ENCODE measurements around the gene TMEM235.

The TMEM235 gene

DNA sequence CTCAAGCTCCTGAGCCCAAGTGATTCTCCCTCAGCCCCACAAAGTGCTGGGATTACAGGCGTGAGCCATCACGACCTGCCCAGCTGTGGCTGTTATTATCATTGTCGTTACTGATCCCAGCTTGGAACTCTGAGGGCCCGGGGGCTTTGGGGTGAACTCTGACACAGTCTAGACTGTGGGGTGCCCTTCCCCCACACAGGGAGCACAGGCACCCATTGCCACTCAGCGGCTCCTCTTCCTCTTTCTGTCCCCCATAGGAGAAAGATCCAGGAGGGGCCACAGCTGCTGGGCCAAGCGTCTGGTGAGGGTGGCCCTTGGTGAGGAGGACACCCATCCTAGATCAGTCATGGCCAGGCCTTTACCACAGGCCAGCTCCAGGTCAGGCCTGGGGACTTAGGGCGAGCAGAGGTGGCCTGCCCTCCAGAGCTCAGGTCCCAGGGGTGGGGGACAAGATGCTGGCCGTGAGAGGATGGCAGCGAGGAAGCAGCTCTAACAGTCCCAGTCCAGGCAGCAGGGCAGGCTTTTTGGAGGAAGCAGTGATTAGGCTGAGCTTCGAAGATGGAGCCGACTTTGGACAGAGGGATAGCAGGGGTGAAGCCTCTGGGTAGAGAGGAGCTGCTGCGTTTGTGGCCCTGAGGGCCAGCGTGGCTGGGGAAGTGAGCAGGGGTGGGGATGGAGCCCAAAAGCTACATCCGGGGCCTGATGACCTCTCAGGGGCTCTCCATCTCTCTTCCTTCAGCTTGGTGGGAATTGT is 24.7 kb downstream of the TMEM235 start:
- no peak overlapping the region for H3K4me3 ChIP-seq (ENCODE audit: insufficient read depth, low read depth, low read length)
- H3K4me1 ChIP-seq (ENCODE audit: control insufficient read depth, insufficient read depth, low read length) = peaks cover 27% of the 10 kb centered on the region
- WGBS, 2 experiments = 85 to 86% methylated on average over 14 of the region's 14 CpGs
- H3K9me3 ChIP-seq (ENCODE audit: control insufficient read depth, low read length) = no peaks in the 10 kb centered on the region
- H3K36me3 ChIP-seq (ENCODE audit: control insufficient read depth, insufficient read depth, low read length) = no peaks in the 10 kb centered on the region
- no peaks in the 10 kb centered on the region for H3K27me3 ChIP-seq (ENCODE audit: control insufficient read depth, insufficient read depth, low read length, poor library complexity, severe bottlenecking)
- H3K27ac ChIP-seq (ENCODE audit: insufficient read depth, low read depth, low read length, poor library complexity, severe bottlenecking) = no peak overlapping the region

DNA sequence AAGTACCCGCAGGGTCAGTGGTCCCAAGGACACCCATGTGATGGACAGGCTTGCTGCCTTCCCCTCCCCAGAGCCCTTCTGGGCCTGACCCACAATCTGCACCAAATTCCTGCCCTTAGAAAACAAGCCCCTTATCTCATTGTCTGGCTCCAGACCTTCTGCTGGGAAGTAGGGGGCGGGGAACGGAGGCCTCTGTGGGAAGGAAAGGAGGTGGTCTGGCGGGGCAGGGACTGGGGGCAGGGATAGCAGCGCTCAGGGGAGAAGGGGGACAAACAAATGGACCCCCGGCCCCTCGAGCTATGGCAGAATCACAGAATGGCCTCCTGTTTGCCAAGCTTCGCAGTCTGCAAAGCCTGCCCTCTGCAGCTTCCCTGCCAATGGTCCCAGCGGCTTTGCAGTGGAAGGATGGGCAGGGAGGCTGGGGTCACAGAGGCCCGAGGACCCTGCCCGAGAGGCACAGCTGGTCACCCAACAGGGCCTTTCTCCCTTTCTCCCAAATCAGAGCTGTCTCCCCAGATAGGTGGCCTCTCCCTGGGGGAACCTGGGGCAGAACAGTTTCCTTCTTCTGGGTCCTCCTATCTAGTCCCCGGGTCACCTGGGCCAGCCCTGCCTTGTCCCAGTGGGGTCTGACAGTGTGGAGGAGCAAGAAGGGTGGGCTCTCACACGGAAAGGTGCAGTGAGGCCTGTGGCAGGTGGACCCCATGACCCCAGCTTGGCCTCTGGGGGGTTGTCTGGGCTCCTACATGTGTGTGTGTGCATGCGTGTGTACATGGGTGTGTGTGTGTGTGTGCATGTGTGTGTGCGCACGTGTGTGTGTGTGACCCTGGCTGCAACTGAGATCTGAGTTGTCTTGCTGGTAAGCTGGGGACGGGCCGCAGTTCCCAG is 25.5 kb downstream of the TMEM235 start:
- WGBS, 2 experiments = 52 to 59% methylated on average over 18 of the region's 18 CpGs
- no peak overlapping the region for H3K4me3 ChIP-seq (ENCODE audit: insufficient read depth, low read depth, low read length)
- no peaks in the 10 kb centered on the region for H3K36me3 ChIP-seq (ENCODE audit: control insufficient read depth, insufficient read depth, low read length)
- H3K9me3 ChIP-seq (ENCODE audit: control insufficient read depth, low read length) = no peaks in the 10 kb centered on the region
- no peaks in the 10 kb centered on the region for H3K27me3 ChIP-seq (ENCODE audit: control insufficient read depth, insufficient read depth, low read length, poor library complexity, severe bottlenecking)
- peaks cover 27% of the 10 kb centered on the region for H3K4me1 ChIP-seq (ENCODE audit: control insufficient read depth, insufficient read depth, low read length)
- H3K27ac ChIP-seq (ENCODE audit: insufficient read depth, low read depth, low read length, poor library complexity, severe bottlenecking) = no peak overlapping the region

DNA sequence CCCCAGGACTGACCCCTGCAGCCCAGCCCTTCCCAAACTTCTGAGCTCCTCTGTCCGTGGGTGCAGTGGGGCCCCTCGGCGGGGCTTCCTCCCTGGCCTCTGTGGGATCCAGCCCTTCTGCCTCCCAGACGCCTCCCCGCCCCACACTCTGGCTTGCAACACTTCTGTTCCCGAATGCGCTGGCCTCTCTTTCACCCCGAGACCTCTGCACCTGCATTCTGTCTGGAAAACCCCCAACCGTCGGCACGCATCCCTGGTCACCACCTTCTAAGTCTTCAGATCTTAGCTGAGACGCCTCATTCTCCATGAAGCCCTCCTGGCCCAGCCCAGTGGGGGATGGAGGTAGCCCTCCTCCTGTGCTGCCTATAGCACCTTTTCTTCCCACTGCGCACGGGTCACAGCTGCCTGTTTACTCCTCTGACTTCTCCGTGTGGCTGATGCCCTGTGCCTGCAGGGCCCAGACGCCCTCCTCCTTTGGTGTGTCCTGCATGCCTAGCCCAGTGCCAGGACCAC is 26.4 kb downstream of the TMEM235 start:
- no peaks in the 10 kb centered on the region for H3K36me3 ChIP-seq (ENCODE audit: control insufficient read depth, insufficient read depth, low read length)
- no peaks in the 10 kb centered on the region for H3K27me3 ChIP-seq (ENCODE audit: control insufficient read depth, insufficient read depth, low read length, poor library complexity, severe bottlenecking)
- H3K27ac ChIP-seq (ENCODE audit: insufficient read depth, low read depth, low read length, poor library complexity, severe bottlenecking) = no peak overlapping the region
- no peak overlapping the region for H3K4me3 ChIP-seq (ENCODE audit: insufficient read depth, low read depth, low read length)
- H3K9me3 ChIP-seq (ENCODE audit: control insufficient read depth, low read length) = no peaks in the 10 kb centered on the region
- WGBS, 2 experiments = 57 to 59% methylated on average over 16 of the region's 16 CpGs
- H3K4me1 ChIP-seq (ENCODE audit: control insufficient read depth, insufficient read depth, low read length) = peaks cover 27% of the 10 kb centered on the region

DNA sequence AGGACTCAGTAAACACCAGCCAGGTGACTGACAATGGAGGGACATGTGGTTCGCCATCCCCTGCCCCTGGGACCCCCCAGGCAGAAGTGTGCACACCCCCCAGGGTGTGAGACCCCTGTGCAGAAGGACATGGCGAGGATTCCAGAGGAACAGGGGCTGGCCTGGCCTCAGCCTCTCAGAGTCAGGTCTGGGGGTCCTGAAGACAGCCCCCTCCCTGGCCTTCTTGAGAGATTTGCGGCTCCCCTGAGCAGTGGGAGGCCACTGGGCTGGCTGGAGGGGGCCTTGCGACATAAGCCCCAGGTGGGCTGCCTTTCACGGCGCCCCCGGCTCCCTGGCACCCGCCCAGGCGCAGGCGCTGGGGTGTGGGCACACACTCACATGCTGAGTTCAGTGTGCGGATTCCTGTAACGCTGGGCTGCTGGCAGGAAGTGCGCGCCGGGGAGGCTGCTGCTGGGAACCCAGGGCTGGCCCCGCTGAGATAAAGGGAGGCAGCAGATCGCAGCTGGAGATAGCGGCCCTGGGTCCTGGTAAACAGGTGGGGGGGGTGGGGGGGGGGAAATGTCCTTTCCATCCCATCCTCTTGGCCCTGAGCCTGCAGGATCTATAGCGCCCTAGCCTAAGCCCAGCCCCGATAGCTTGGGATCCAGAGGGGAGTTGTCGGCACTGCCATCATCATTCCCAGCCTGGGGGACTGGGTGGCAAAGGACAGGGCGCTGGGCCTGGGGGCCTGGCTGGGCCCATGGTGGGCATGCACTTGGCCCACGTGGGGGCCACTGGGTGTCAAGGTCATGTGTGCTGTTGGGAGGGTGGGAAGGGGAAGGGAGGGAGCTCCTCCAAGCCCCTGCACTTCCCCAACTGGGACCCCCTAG is 27.1 kb downstream of the TMEM235 start:
- Histone ChIP-seq H3K4me3 (ENCODE audit: insufficient read depth, low read depth, low read length) (no peak overlapping the region), H3K4me1 (ENCODE audit: control insufficient read depth, insufficient read depth, low read length) (peaks cover 27% of the 10 kb centered on the region), H3K27ac (ENCODE audit: insufficient read depth, low read depth, low read length, poor library complexity, severe bottlenecking) (no peak overlapping the region), H3K36me3 (ENCODE audit: control insufficient read depth, insufficient read depth, low read length) (no peaks in the 10 kb centered on the region), H3K27me3 (ENCODE audit: control insufficient read depth, insufficient read depth, low read length, poor library complexity, severe bottlenecking) (no peaks in the 10 kb centered on the region), H3K9me3 (ENCODE audit: control insufficient read depth, low read length) (no peaks in the 10 kb centered on the region)
- 78 to 82% methylated on average over 23 of the region's 23 CpGs for WGBS, 2 experiments

DNA sequence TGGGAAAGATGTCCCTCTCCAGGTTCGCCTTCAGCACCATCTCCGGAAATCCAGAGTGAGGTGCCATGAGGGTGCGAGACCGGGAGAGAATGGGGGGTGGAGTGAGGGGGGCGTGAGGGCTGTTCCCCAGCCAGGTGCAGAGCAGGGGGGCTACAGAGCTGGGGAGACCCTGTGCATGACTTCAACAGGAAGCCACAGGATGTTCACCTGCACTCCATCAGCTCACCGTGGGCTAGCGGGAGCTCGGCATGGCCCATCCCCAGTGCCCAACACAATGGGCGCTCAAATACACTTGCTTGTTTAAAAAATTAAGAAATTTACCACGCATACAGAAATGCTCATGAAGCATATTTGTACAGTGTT is 27.7 kb downstream of the TMEM235 start:
- H3K9me3 ChIP-seq (ENCODE audit: control insufficient read depth, low read length) = no peaks in the 10 kb centered on the region
- no peaks in the 10 kb centered on the region for H3K27me3 ChIP-seq (ENCODE audit: control insufficient read depth, insufficient read depth, low read length, poor library complexity, severe bottlenecking)
- 89 to 94% methylated on average over 9 to 10 of the region's 10 CpGs for WGBS, 2 experiments
- peaks cover 27% of the 10 kb centered on the region for H3K4me1 ChIP-seq (ENCODE audit: control insufficient read depth, insufficient read depth, low read length)
- no peak overlapping the region for H3K4me3 ChIP-seq (ENCODE audit: insufficient read depth, low read depth, low read length)
- no peaks in the 10 kb centered on the region for H3K36me3 ChIP-seq (ENCODE audit: control insufficient read depth, insufficient read depth, low read length)
- H3K27ac ChIP-seq (ENCODE audit: insufficient read depth, low read depth, low read length, poor library complexity, severe bottlenecking) = no peak overlapping the region

DNA sequence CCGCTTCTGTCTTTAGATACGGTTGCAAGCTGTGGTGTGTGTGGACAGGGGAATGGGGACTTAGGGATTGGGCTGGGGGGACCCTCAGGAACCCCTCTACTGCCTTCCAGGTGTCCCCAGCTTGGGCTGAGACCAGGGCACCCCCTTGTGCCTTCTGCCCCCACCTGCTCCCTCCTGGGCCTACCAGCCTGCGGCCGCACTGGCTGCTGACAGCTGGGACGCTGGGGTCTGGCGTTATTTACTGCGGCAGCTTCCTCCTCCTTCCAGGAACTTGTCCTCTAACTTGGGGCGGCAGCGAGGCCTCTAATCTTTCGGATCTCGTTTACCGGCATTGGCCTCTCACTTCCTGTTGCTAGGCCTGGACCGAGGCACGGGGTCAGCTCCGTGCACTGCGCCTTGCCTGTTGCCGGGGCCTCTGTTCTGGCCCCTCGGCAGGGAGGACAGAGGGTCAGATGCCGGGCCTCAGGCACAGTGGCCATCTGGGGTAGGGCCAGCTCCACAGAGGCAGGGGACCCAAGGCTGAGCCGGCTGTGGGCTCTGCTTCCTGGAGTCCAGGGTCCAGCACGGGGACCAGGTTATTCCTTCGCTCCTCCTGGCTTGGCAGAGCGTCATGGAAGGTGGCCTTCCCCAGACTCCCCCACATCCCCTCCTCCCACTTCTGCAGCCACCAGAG is 31.8 kb downstream of the TMEM235 start:
- H3K4me3 ChIP-seq (ENCODE audit: insufficient read depth, low read depth, low read length) = no peak overlapping the region
- WGBS, 2 experiments = 85 to 88% methylated on average over 23 of the region's 23 CpGs
- H3K27me3 ChIP-seq (ENCODE audit: control insufficient read depth, insufficient read depth, low read length, poor library complexity, severe bottlenecking) = peaks cover under 1% of the 10 kb centered on the region
- peaks cover 13% of the 10 kb centered on the region for H3K4me1 ChIP-seq (ENCODE audit: control insufficient read depth, insufficient read depth, low read length)
- H3K9me3 ChIP-seq (ENCODE audit: control insufficient read depth, low read length) = no peaks in the 10 kb centered on the region
- H3K27ac ChIP-seq (ENCODE audit: insufficient read depth, low read depth, low read length, poor library complexity, severe bottlenecking) = no peak overlapping the region
- no peaks in the 10 kb centered on the region for H3K36me3 ChIP-seq (ENCODE audit: control insufficient read depth, insufficient read depth, low read length)

DNA sequence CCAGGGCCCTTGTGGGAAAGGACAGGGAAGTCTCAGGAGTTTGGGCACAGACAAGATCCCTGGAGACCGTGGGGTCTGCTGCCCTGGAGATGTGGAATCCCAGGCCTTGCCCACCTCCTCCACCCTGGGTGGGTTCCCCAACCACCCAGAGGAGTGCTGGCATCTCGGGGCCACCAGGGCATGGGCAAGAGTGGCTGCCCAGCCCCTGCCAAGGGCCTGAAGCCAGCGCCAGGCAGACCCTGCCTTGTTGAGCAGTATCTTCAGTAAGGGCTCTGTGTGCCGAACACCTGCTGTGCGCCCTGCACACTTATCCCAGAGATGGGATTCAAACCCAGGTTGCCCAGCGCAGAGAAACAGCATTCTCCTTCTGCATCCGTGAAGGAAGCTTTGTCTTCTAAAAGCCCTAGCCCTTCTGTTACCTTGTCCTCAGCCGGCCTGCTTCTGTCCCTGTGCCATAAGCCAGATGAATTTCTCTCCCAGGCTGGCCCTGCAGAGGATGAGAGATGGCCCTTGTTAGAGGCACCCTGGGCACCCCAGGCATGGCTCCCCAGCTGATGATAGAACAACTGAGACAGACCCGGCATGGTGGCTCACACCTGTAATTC is 32.4 kb downstream of the TMEM235 start:
- Histone ChIP-seq H3K4me1 (ENCODE audit: control insufficient read depth, insufficient read depth, low read length) (peaks cover 19% of the 10 kb centered on the region), H3K27ac (ENCODE audit: insufficient read depth, low read depth, low read length, poor library complexity, severe bottlenecking) (no peak overlapping the region)
- 91 to 92% methylated on average over 9 of the region's 9 CpGs for WGBS, 2 experiments

DNA sequence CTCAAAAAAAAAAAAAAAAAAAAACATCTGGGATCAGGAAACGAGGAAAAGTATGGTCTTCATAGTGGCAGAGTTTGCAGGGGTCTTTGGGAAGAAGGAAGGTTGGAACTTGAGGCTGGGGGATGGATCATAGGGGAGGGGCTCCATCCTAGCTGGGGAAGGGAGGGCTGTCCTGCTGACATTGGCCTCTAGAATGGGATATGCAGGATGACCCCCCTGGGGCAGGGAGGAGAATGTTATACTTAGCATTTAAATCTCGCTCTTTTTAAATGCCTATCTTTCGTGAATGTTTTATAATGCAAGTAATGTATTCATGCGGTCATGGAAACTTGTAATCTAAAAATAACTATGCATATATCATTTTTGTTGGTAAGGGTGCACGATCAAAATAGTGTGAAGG is 33.2 kb downstream of the TMEM235 start:
- H3K4me3 ChIP-seq (ENCODE audit: insufficient read depth, low read depth, low read length) = no peak overlapping the region
- WGBS, 2 experiments = 78 to 84% methylated on average over 3 to 5 of the region's 5 CpGs
- H3K27ac ChIP-seq (ENCODE audit: insufficient read depth, low read depth, low read length, poor library complexity, severe bottlenecking) = no peak overlapping the region
- H3K4me1 ChIP-seq (ENCODE audit: control insufficient read depth, insufficient read depth, low read length) = peaks cover 26% of the 10 kb centered on the region
- H3K9me3 ChIP-seq (ENCODE audit: control insufficient read depth, low read length) = no peaks in the 10 kb centered on the region
- peaks cover 11% of the 10 kb centered on the region for H3K27me3 ChIP-seq (ENCODE audit: control insufficient read depth, insufficient read depth, low read length, poor library complexity, severe bottlenecking)
- H3K36me3 ChIP-seq (ENCODE audit: control insufficient read depth, insufficient read depth, low read length) = no peaks in the 10 kb centered on the region

More for the DNA sequence above, 32.4 kb downstream of the TMEM235 start:
- Histone ChIP-seq H3K27me3 (ENCODE audit: control insufficient read depth, insufficient read depth, low read length, poor library complexity, severe bottlenecking) (peaks cover 6% of the 10 kb centered on the region), H3K4me3 (ENCODE audit: insufficient read depth, low read depth, low read length) (no peak overlapping the region), H3K36me3 (ENCODE audit: control insufficient read depth, insufficient read depth, low read length) (no peaks in the 10 kb centered on the region), H3K9me3 (ENCODE audit: control insufficient read depth, low read length) (no peaks in the 10 kb centered on the region)

DNA sequence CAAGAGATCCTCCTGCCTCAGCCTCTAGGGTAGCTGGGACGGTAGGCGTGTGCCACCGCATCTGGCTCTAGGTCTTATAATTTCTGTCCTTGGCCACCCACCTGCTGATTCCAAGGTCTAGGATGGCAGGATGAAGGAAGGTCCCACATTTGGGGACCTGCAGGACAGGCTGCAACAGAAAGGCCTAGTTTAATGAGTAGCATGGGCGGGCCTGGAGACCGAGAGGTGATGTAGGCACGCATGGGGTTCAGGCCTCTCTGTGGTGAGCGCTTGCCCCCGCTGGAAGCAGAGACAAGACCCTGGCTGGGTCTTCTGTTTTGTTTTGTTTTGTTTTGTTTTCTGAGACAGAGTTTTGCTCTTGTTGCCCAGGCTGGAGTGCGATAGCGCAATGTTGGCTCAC is 33.7 kb downstream of the TMEM235 start:
- Histone ChIP-seq H3K27ac (ENCODE audit: insufficient read depth, low read depth, low read length, poor library complexity, severe bottlenecking) (no peak overlapping the region), H3K9me3 (ENCODE audit: control insufficient read depth, low read length) (no peaks in the 10 kb centered on the region), H3K4me3 (ENCODE audit: insufficient read depth, low read depth, low read length) (no peak overlapping the region), H3K36me3 (ENCODE audit: control insufficient read depth, insufficient read depth, low read length) (no peaks in the 10 kb centered on the region), H3K4me1 (ENCODE audit: control insufficient read depth, insufficient read depth, low read length) (peaks cover 31% of the 10 kb centered on the region), H3K27me3 (ENCODE audit: control insufficient read depth, insufficient read depth, low read length, poor library complexity, severe bottlenecking) (peaks cover 11% of the 10 kb centered on the region)
- WGBS, 2 experiments = 93 to 95% methylated on average over 10 of the region's 10 CpGs

Measured in ectodermal cell (in vitro differentiated cells).